Activated CD4-positive, alpha-beta T cell treated with anti-CD3 and anti-CD28 coated beads, Interleukin-2, Interleukin-6, amounts not matched to agents 100 ng/mL and 50 ng/mL, durations not matched to agents 16 hours and 8 hours (primary cell): ENCODE results near the gene GPR183.

Experiments used
- DNase-seq: peaks from one replicate; pipeline ENCODE4 v3.0.0-alpha.2; 2020

Gene GPR183, protein sequence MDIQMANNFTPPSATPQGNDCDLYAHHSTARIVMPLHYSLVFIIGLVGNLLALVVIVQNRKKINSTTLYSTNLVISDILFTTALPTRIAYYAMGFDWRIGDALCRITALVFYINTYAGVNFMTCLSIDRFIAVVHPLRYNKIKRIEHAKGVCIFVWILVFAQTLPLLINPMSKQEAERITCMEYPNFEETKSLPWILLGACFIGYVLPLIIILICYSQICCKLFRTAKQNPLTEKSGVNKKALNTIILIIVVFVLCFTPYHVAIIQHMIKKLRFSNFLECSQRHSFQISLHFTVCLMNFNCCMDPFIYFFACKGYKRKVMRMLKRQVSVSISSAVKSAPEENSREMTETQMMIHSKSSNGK

DNA sequence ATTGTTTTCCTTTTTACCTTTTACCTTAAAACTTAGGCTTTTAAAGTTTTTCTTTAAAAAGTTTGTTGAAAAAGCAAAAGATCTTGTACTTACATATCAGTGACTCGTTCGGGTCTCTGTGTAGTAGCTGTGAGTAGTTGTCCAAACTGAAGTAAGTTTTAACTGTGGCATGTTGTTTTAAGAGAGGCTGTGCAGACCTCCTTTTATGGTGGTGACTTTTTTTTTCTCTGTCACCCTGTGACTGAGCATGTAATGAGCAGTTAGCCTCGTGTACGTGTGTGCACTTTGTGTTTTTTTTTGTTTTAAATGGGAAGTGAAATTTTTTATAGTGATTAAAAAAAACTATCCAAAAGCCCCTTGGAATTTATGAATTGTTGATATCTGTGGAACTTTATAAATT is at the start of gene GPR183:
Gene GPR183, minus strand, starts transcription at position 153 of the 400 bp plus-strand sequence. CDS start 11,254 bp downstream, outside the sequence.
- DNase-seq, result peak; percentile 78

- peak; percentile 87 for DNase-seq
Observed at GRCh38 chr13:99356262-99357091, 49.3 kb upstream of the GPR183 start.

- DNase-seq, result peak; percentile 26
Observed at GRCh38 chr13:99356012-99356261, 48.7 kb upstream of the GPR183 start.

DNA sequence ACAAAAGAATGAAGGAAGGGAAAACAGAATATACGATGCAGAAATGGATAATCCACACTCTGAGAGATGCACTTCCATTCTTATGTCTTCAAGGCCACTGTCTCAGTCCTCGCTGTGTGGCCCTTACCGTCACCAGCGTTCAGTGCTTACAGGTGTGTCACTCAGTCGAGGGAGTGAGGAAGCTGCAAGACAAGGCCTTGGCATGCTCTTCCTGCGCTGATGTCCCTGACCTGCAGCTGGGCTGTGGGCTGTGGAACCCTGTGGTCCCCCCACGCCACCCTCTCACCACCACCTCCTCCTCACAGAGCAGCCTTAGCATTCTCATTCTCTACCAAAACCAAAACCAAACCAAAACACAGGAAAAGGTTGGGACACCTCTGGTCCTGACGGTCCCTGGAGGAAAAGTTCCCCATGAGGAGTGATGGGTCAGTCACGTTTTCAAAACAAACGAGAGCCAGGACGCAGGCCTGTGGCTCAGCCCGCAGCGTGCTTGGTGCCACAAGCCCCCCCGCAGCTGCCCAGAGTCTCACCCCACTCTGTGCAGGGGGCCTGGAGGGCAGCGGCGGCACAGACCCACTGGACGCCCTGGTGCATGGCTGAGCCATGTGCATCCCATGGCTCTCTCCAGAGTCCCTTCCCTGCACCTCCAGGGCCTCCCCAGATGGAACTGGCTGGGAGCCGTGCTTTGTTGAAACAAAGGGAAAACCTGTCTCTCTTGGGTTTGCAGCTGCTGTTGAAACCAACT is 48.2 kb upstream of the GPR183 start:
- DNase-seq, result peak; percentile 40

DNA sequence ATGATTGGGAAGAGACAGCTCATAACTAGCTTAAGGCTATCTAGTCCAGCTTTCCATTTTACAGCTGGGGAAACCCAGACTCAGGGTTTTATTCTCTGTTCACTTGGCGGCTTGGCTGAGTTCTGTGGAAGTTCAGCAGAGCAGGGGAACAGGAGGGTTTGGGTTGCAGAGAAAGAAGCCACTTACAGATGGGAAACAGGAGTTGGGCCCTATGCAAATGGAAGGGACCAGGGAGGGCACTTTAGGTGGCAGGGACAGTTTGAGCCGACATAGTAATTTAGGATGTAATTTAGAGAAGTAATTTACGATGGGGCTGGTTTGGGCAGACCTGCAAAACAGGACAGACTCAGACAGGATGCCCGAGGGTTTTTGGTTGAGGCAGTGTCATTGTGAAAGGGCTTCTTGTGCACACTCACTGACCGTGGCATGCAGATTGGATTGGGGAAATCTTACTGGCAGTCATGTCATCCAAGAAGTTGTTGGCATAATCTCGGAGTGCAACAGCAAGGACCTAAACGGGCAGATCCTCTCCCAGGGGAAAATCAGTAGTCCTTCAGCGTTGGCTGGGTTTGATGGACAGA is 47.3 kb upstream of the GPR183 start:
- peak; percentile 80 for DNase-seq

DNA sequence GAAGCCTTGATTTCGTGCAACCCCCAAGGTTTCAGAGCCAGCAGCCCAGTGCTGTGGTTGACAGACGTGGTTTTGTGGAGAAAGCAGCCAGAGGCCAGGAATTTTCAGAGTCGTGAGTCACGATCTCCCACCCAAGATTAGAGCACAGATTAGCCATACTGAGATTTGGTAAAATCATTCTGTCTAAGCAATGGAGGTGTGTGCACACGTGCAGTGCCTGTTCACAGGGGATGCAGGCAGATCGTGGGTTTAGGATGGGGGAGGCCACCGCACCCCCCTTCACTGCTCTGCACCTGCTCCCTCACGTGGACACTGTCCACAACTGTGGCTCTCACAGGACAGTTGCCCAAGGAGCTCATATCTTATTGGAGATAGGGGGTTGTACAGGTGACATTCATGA is 46.6 kb upstream of the GPR183 start:
- DNase-seq, result peak; percentile 65

GRCh38 chr13:99353246-99353600 is 46.0 kb upstream of the GPR183 start:
- peak; percentile 49 for DNase-seq

GRCh38 chr13:99352351-99353245 is 45.4 kb upstream of the GPR183 start:
- peak; percentile 79 for DNase-seq

- peak; percentile 74 for DNase-seq
Observed at GRCh38 chr13:99351772-99352171, 44.6 kb upstream of the GPR183 start.

DNA sequence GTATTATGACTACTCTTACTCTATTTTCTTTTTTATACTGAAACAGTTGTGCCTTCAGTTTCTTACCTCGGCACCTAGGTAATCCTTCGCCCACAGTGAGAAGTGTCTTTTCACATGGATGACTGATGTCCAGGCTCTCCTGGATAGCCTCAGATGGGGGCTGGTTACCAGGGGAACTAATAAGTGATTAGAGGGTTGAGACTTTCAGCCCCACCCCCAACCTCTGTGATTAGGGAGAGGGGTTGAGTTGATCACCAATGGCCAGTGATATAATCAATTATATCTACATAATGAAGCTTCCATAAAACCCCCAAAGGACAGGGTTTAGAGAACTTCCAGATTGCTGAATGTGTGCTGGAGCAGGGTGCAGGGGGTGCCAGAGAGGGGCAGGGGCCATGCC is 43.0 kb upstream of the GPR183 start:
- no peak for DNase-seq

DNA sequence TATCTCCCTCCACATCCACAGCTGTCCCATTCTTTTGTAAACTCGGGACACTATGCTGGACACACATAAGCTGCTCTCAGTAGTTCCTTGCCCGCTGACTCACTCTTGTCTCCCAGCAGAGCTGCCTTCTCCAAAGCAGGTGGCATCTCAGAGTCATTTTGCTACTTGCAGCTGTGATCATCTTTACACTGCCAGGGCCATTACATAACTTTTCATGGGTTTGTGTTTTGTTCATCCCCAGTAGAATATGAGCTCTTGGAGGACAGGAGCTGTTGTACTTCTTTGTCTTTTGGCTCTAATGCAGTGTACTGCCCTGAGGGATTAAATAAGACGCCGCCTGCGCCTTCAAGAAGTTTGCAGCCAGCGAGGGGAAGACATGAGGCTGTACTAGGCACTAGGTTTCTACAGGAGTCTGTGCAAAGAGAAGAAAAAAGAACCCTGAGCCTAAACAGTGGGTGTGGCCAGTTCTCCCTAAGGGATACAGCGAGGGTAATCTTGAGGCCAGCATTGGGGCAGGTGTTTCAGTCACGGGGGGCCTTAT is 40.8 kb upstream of the GPR183 start:
- peak; percentile 79 for DNase-seq

GRCh38 chr13:99347335-99347878 is 40.2 kb upstream of the GPR183 start:
- DNase-seq, result no peak

DNA sequence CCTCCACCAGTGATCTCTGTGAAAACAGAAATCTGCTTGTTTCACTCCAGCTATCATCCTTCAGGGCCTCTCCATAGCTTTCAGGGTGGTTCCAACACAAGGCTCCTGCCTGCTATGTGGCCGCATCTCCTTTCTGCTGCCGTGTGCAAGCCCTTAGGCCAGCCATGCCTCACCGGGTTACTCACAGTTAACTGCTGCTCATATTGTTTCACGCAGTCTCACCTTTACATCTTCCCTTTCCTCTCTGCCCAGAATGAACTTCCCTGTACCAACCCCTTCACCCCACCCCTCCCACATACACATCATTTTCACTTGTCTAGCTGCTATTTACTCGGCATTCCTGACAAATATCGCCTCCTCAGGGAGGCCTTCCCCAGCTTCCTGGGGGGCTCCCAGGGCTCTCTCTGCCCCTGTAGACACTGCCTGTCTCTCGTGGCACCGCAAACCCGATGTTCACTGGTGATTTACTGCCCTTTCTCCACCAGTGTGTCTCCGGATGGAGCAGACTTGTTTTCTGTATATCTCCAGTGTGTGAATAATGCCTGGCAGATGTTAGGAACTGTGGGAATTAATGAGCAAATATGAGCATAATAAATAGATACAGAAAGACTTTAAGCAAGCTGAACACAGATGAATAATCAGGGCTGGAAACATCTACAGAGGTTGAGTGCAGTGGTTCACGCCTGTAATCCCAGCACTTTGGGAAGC is 39.3 kb upstream of the GPR183 start:
- DNase-seq, result no peak

GRCh38 chr13:99345345-99345744 is 38.1 kb upstream of the GPR183 start:
- DNase-seq, result no peak

GRCh38 chr13:99344610-99345208 is 37.5 kb upstream of the GPR183 start:
- no peak for DNase-seq

- DNase-seq, result no peak
Observed at GRCh38 chr13:99342723-99343315, 35.6 kb upstream of the GPR183 start.

- DNase-seq, result no peak
Observed at GRCh38 chr13:99341969-99342722, 34.9 kb upstream of the GPR183 start.

GRCh38 chr13:99340638-99341037 is 33.4 kb upstream of the GPR183 start:
- DNase-seq, result no peak

DNA sequence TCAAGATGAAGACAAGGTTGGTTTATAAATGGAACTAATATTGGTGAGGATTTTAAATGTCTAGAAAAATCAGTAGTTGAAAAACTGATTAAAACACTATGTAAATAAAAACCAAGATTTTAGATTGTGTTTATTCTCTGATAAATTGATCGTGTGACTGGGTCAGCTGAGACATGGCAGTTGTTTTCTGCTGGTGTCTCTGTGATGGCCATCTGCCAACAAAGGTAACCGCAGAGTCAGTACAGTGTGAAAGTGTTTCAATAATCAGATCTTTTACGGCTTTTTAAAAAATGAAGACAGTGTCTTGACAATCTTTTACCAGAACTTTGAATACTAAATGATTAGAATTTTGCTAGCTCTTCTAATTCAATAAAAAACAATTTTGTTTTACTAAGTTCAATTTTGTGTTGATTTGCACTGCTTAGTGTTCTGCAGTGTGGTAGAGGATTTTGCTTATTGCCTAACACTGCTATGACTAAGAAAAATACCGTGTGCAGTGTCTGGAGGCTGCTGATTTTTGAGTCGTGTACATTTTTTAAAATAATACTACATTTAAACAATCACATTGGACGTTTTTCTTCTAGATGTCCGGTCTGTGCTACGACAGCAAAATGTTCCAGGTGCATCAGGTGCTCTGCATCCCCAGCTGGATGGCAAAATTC is 32.7 kb upstream of the GPR183 start:
- peak; percentile 42 for DNase-seq
